Measurements from ENCODE around the gene CD82.

The CD82 gene

GRCh38 chr11:44596525-44597276 is 31.2 kb downstream of the CD82 start:
- DNase-seq (ENCODE audit: low spot score): no peak
- Histone ChIP-seq H3K4me3 (peak overlapping the region; percentile 0), H3K27ac (peak overlapping the region; percentile 51 to 86)
- TF ChIP-seq CTCF (IDR thresholded peaks at IDR 0.05): no peak

- Histone ChIP-seq H3K27ac (peak overlapping the region in 1 of 2 donors; percentile 31), H3K4me3 (no peak overlapping the region)
- TF ChIP-seq CTCF (IDR thresholded peaks at IDR 0.05): no peak
- no peak for DNase-seq (ENCODE audit: low spot score)
These were observed 32.0 kb downstream of the CD82 start for GRCh38 chr11:44597358-44598012.

- no peak for TF ChIP-seq CTCF (IDR thresholded peaks at IDR 0.05)
- H3K4me3 ChIP-seq: no peak overlapping the region
- no peak for DNase-seq (ENCODE audit: low spot score)
- no peak overlapping the region for H3K27ac ChIP-seq
These were observed 33.4 kb downstream of the CD82 start for GRCh38 chr11:44598831-44599230.

- no peak for TF ChIP-seq CTCF (IDR thresholded peaks at IDR 0.05)
- Histone ChIP-seq H3K27ac (no peak overlapping the region), H3K4me3 (no peak overlapping the region)
- no peak for DNase-seq (ENCODE audit: low spot score)
These were observed 34.8 kb downstream of the CD82 start for GRCh38 chr11:44600261-44600660.

GRCh38 chr11:44600839-44601383 is 35.4 kb downstream of the CD82 start:
- DNase-seq (ENCODE audit: low spot score): no peak
- no peak for TF ChIP-seq CTCF (IDR thresholded peaks at IDR 0.05)
- H3K4me3 ChIP-seq: peak overlapping the region; percentile 1
- peak overlapping the region; percentile 65 to 78 for H3K27ac ChIP-seq

GRCh38 chr11:44601471-44602370 is 36.3 kb downstream of the CD82 start:
- DNase-seq (ENCODE audit: low spot score): no peak
- no peak for TF ChIP-seq CTCF (IDR thresholded peaks at IDR 0.05)
- peak overlapping the region; percentile 65 to 78 for H3K27ac ChIP-seq
- H3K4me3 ChIP-seq: peak overlapping the region; percentile 1

All from coronary artery (tissue), 2 donors.